Esophagus muscularis mucosa (tissue), 4 donors: ENCODE data around the gene TESK2. TPM values are rescaled to one million over a fixed set of nuclear protein-coding genes. Genes with fewer than 3 reads are reported as not detected.

Experiments used
- DNase-seq: peaks from one replicate; pipeline ENCODE4 v3.0.0-alpha.2; 2017; ENCODE audit errors: extremely low spot score
- H3K27ac ChIP-seq, 4 donors: fragments of 200-600 bp; sonication (generic); replicated peaks in 1 of 4; 1 replicate in 3 of 4; 2 replicates in 1 of 4; pipeline ENCODE4 v1.5.1; 2016 to 2019; ENCODE audit warnings: mild to moderate bottlenecking in 1 of 4
- H3K27me3 ChIP-seq, 4 donors: fragments of 200-600 bp; sonication (generic); one replicate each; pipeline versions ENCODE4 v1.5.1 to v1.6.0; 2016 to 2019
- H3K36me3 ChIP-seq, 4 donors: fragments of 200-600 bp; sonication (generic); one replicate each; pipeline ENCODE4 v1.5.1; 2016 to 2019
- H3K4me1 ChIP-seq, 4 donors: fragments of 200-600 bp; sonication (generic); one replicate each; pipeline ENCODE4 v1.5.1; 2016 to 2019
- H3K4me3 ChIP-seq, 4 donors: fragments of 200-600 bp; sonication (generic); 1 replicate in 2 of 4; 2 replicates in 2 of 4; pipeline ENCODE4 v1.5.1; 2016 to 2019; ENCODE audit warnings: mild to moderate bottlenecking in 4 of 4, moderate library complexity in 1 of 4
- H3K9me3 ChIP-seq, 4 donors: fragments of 200-600 bp; sonication (generic); 1 replicate in 3 of 4; 2 replicates in 1 of 4; pipeline ENCODE4 v1.5.1; 2016 to 2019
- EP300 ChIP-seq: sonication (generic); formaldehyde crosslinking; IDR thresholded peaks from one replicate; pipeline ENCODE4 v1.6.1; 2017; ENCODE audit warnings: antibody characterized with exemption
- POLR2A ChIP-seq: fragments of 450-650 bp; IDR thresholded peaks from one replicate; pipeline ENCODE4 v1.6.1; 2017; ENCODE audit warnings: antibody characterized with exemption, moderate library complexity, mild to moderate bottlenecking, low read depth
- POLR2AphosphoS5 ChIP-seq, 2 donors: sonication (generic); formaldehyde crosslinking; IDR thresholded peaks; one replicate each; pipeline ENCODE4 v1.6.1; 2017; ENCODE audit warnings: antibody characterized with exemption in 2 of 2
- WGBS: methylation state at CpG from one replicate; pipeline ENCODE4 v1.1.5; 2018; 5-methylcytosine and 5-hydroxymethylcytosine counted together
- intact Hi-C: fragments of 100-400 bp; cut with DNase I; formaldehyde crosslinking; loops from one replicate; pipeline ENCODE4 v1.15.1; 2023
- total RNA-seq, 4 donors: library from RNA; depleted of rRNA; stranded (reverse); fragments of >200 nt; gene quantifications; one replicate each; pipeline versions ENCODE4 v1.1.0 to v1.2.1, GENCODE V29; 2016
- TF ChIP-seq, protein P1 (sequence below), 3 experiments: fragments of 200-600 bp in 2 of 3; fragments of 450-650 bp in 1 of 3; sonication (generic) in 2 of 3; IDR thresholded peaks; one replicate each; pipeline ENCODE4 v1.5.1; 2017 to 2019; ENCODE audit warnings: antibody characterized with exemption in 3 of 3, mild to moderate bottlenecking in 2 of 3, moderate library complexity in 1 of 3

Gene TESK2
- total RNA-seq, 4 donors from 2014 or later: 3.3 to 6.5 (median 4.8) TPM

DNA sequence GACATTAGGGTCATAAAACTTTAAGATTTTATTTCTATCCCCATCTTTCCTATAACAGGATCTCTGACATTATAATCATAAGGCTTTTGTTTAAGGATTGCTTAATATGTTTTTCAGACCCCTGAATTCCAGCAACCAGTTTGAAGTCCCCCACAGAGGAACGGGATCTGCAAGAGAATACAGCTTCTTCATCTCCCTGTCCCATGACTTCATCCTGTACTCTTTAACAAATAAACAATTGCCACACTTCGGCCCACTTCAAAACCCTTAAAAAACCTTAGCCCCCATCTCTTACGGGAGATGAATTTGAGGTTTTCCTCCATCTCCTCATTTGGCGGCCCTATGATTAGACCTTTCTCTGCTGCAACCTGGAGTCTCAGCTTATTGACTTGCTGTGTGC is 35.8 kb downstream of the TESK2 start:
- Histone ChIP-seq H3K9me3 (no peaks in the 10 kb centered on the region), H3K36me3 (no peaks in the 10 kb centered on the region), H3K4me1 (no peaks in the 10 kb centered on the region), H3K4me3 (no peak overlapping the region), H3K27ac (no peak overlapping the region), H3K27me3 (no peaks in the 10 kb centered on the region)
- TF ChIP-seq POLR2AphosphoS5 (IDR thresholded peaks at IDR 0.05) (no peak), EP300 (no peak), POLR2A (no peak)
- TF ChIP-seq, protein P1, sequence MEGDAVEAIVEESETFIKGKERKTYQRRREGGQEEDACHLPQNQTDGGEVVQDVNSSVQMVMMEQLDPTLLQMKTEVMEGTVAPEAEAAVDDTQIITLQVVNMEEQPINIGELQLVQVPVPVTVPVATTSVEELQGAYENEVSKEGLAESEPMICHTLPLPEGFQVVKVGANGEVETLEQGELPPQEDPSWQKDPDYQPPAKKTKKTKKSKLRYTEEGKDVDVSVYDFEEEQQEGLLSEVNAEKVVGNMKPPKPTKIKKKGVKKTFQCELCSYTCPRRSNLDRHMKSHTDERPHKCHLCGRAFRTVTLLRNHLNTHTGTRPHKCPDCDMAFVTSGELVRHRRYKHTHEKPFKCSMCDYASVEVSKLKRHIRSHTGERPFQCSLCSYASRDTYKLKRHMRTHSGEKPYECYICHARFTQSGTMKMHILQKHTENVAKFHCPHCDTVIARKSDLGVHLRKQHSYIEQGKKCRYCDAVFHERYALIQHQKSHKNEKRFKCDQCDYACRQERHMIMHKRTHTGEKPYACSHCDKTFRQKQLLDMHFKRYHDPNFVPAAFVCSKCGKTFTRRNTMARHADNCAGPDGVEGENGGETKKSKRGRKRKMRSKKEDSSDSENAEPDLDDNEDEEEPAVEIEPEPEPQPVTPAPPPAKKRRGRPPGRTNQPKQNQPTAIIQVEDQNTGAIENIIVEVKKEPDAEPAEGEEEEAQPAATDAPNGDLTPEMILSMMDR (IDR thresholded peaks at IDR 0.05): no peak
- intact Hi-C loops: no loop called here
- 83% methylated on average over 4 of the region's 4 CpGs for WGBS
- no peak for DNase-seq

DNA sequence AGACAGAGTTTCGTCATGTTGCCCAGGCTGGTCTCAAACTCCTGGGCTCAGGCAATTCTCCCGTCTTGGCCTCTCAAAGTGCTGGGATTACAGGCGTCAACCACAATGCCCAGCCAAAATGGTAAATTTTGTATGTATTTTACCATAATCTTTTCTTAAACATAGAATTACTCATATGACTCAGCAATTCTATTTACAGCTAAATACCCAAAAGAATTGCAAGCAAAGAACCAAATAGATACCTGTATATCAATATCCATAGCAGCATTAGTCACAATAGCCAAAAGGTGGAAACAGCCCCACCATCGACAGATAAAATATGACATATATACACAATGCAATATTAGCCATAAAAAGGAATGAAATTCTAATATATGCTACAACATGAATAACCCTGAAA is 36.5 kb downstream of the TESK2 start:
- no peaks in the 10 kb centered on the region for H3K27me3 ChIP-seq
- no peaks in the 10 kb centered on the region for H3K9me3 ChIP-seq
- H3K4me3 ChIP-seq: no peak overlapping the region
- H3K36me3 ChIP-seq: no peaks in the 10 kb centered on the region
- no peak overlapping the region for H3K27ac ChIP-seq
- H3K4me1 ChIP-seq: no peaks in the 10 kb centered on the region
- no peak for TF ChIP-seq POLR2A
- TF ChIP-seq, protein P1 (IDR thresholded peaks at IDR 0.05): no peak
- no peak for TF ChIP-seq EP300
- no peak for TF ChIP-seq POLR2AphosphoS5 (IDR thresholded peaks at IDR 0.05)
- DNase-seq: no peak
- intact Hi-C loops: no loop called here
- WGBS: 99% methylated on average over 4 of the region's 4 CpGs

GRCh38 chr1:45452503-45452902 is 38.5 kb downstream of the TESK2 start:
- intact Hi-C loops: no loop called here

DNA sequence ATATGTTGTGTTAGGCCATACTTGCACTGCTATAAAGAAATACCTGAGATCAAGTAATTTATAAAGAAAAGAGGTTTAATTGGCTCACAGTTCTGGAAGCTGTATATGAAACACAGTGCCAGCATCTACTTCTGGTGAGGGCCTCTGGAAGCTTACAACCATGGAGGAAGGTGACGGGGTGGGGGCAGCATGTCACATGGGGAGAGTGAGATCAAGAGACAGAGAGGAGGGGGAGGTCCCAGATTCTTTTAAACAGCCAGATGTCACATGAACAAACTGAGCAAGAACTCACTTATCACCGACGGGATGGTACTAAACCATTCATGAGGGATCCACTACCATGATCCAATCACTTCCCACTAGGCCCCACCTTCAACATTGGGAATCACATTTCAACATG is 42.6 kb downstream of the TESK2 start:
- 93% methylated on average over 3 of the region's 3 CpGs for WGBS
- no peaks in the 10 kb centered on the region for H3K27me3 ChIP-seq
- H3K27ac ChIP-seq: no peak overlapping the region
- intact Hi-C loops: no loop called here
- H3K4me3 ChIP-seq: no peak overlapping the region
- TF ChIP-seq POLR2AphosphoS5 (IDR thresholded peaks at IDR 0.05): no peak
- TF ChIP-seq POLR2A: no peak
- TF ChIP-seq, protein P1 (IDR thresholded peaks at IDR 0.05): no peak
- no peak for TF ChIP-seq EP300
- no peaks in the 10 kb centered on the region for H3K36me3 ChIP-seq
- no peaks in the 10 kb centered on the region for H3K4me1 ChIP-seq
- no peak for DNase-seq
- H3K9me3 ChIP-seq: no peaks in the 10 kb centered on the region

More at GRCh38 chr1:45452503-45452902, 38.5 kb downstream of the TESK2 start:
- Histone ChIP-seq H3K27ac (no peak overlapping the region), H3K4me3 (no peak overlapping the region), H3K27me3 (no peaks in the 10 kb centered on the region), H3K36me3 (no peaks in the 10 kb centered on the region), H3K4me1 (no peaks in the 10 kb centered on the region), H3K9me3 (no peaks in the 10 kb centered on the region)
- no peak for DNase-seq
- TF ChIP-seq POLR2A: no peak
- no peak for TF ChIP-seq EP300
- no peak for TF ChIP-seq POLR2AphosphoS5 (IDR thresholded peaks at IDR 0.05)
- 91% methylated on average over 3 of the region's 3 CpGs for WGBS

GRCh38 chr1:45446950-45447672 is 43.9 kb downstream of the TESK2 start:
- TF ChIP-seq EP300 (no peak), POLR2A (no peak), POLR2AphosphoS5 (IDR thresholded peaks at IDR 0.05) (no peak)
- TF ChIP-seq, protein P1 (IDR thresholded peaks at IDR 0.05): no peak
- intact Hi-C loops: no loop called here
- WGBS: 94% methylated on average over 1 of the region's 1 CpG
- no peak for DNase-seq
- Histone ChIP-seq H3K27ac (no peak overlapping the region), H3K4me3 (no peak overlapping the region), H3K4me1 (peaks cover 0 to 6% (median 0%) of the 10 kb centered on the region in 4 donors), H3K36me3 (no peaks in the 10 kb centered on the region), H3K27me3 (no peaks in the 10 kb centered on the region), H3K9me3 (no peaks in the 10 kb centered on the region)
